Measurements from ENCODE around the gene MRPL55.

Gene MRPL55

DNA sequence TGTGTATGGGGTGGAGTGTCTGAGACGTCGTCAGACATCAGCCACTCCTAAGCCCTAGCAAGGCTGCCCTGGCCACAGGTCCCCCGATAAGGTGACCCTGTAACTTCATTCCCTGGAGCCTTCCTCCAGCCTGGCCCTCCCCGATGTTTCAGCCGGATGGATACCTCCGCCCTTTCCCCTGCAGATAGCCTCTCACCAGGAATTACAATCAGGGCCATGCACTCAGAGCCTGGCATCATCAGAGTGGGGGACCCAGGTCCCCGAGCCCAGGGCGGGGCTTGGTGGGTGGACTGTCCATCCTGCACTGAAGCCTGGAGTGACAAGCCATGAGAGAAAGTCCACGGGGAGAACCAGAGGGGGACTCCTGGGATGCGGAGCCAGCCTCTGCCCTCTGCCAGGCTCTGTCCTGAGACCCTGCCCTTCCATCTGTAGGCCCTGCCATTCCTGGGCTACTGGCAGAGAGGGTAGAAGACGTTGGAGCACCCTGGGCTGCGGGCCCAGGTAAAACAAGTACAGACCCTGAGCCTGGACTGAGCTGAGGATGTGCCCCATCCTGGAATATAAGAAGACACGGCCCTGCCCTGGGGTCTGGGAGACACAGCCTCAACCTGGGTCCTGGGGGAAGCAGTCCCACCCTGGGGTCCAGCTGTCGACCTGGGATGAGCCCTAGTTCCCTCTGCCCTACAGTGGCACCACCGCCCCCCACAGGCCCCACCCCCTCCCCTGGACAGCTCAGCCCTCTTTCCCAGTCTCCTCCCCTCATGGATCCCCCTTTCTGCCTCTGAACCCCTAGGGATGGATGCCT, 43.4 kb downstream of the MRPL55 start:
- Histone ChIP-seq H3K27me3 (ENCODE audit: insufficient read depth, poor library complexity, severe bottlenecking) (peaks cover 9% of the 10 kb centered on the region), H3K4me3 (replicated peaks; ENCODE audit: insufficient read depth, low read length) (no peak overlapping the region), H3K27ac (replicated peaks) (no peak overlapping the region)
- TF ChIP-seq SPI1 (IDR thresholded peaks at IDR 0.05; ENCODE audit: borderline replicate concordance, low read depth), result no peak
- no peak for TF ChIP-seq GABPA (IDR thresholded peaks at IDR 0.05; ENCODE audit: low read depth)
- no peak for TF ChIP-seq POLR2AphosphoS5 (IDR thresholded peaks at IDR 0.05; ENCODE audit: low read depth)
- TF ChIP-seq, protein P1, sequence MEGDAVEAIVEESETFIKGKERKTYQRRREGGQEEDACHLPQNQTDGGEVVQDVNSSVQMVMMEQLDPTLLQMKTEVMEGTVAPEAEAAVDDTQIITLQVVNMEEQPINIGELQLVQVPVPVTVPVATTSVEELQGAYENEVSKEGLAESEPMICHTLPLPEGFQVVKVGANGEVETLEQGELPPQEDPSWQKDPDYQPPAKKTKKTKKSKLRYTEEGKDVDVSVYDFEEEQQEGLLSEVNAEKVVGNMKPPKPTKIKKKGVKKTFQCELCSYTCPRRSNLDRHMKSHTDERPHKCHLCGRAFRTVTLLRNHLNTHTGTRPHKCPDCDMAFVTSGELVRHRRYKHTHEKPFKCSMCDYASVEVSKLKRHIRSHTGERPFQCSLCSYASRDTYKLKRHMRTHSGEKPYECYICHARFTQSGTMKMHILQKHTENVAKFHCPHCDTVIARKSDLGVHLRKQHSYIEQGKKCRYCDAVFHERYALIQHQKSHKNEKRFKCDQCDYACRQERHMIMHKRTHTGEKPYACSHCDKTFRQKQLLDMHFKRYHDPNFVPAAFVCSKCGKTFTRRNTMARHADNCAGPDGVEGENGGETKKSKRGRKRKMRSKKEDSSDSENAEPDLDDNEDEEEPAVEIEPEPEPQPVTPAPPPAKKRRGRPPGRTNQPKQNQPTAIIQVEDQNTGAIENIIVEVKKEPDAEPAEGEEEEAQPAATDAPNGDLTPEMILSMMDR (IDR thresholded peaks at IDR 0.05; ENCODE audit: insufficient read depth, low read length), result no peak
- TF ChIP-seq, protein P2, sequence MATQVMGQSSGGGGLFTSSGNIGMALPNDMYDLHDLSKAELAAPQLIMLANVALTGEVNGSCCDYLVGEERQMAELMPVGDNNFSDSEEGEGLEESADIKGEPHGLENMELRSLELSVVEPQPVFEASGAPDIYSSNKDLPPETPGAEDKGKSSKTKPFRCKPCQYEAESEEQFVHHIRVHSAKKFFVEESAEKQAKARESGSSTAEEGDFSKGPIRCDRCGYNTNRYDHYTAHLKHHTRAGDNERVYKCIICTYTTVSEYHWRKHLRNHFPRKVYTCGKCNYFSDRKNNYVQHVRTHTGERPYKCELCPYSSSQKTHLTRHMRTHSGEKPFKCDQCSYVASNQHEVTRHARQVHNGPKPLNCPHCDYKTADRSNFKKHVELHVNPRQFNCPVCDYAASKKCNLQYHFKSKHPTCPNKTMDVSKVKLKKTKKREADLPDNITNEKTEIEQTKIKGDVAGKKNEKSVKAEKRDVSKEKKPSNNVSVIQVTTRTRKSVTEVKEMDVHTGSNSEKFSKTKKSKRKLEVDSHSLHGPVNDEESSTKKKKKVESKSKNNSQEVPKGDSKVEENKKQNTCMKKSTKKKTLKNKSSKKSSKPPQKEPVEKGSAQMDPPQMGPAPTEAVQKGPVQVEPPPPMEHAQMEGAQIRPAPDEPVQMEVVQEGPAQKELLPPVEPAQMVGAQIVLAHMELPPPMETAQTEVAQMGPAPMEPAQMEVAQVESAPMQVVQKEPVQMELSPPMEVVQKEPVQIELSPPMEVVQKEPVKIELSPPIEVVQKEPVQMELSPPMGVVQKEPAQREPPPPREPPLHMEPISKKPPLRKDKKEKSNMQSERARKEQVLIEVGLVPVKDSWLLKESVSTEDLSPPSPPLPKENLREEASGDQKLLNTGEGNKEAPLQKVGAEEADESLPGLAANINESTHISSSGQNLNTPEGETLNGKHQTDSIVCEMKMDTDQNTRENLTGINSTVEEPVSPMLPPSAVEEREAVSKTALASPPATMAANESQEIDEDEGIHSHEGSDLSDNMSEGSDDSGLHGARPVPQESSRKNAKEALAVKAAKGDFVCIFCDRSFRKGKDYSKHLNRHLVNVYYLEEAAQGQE (IDR thresholded peaks at IDR 0.05; ENCODE audit: insufficient replicate concordance, low read depth), result no peak
- DNase-seq (ENCODE audit: low read depth in 1 of 2, low spot score in 1 of 2), result no peak

- H3K27me3 ChIP-seq (ENCODE audit: insufficient read depth, poor library complexity, severe bottlenecking), result peaks cover 17% of the 10 kb centered on the region
- DNase-seq (ENCODE audit: low read depth in 1 of 2, low spot score in 1 of 2), result no peak
- H3K4me3 ChIP-seq (replicated peaks; ENCODE audit: insufficient read depth, low read length), result no peak overlapping the region
- H3K27ac ChIP-seq (replicated peaks), result no peak overlapping the region
- TF ChIP-seq GABPA (IDR thresholded peaks at IDR 0.05; ENCODE audit: low read depth) (no peak), POLR2AphosphoS5 (IDR thresholded peaks at IDR 0.05; ENCODE audit: low read depth) (no peak), SPI1 (IDR thresholded peaks at IDR 0.05; ENCODE audit: borderline replicate concordance, low read depth) (no peak)
- TF ChIP-seq, protein P1 (IDR thresholded peaks at IDR 0.05; ENCODE audit: insufficient read depth, low read length), result no peak
- TF ChIP-seq, protein P2 (IDR thresholded peaks at IDR 0.05; ENCODE audit: insufficient replicate concordance, low read depth), result no peak
These were observed 44.2 kb downstream of the MRPL55 start for GRCh38 chr1:228064741-228065542.

- no peak for DNase-seq (ENCODE audit: low read depth in 1 of 2, low spot score in 1 of 2)
- Histone ChIP-seq H3K27ac (replicated peaks) (no peak overlapping the region), H3K4me3 (replicated peaks; ENCODE audit: insufficient read depth, low read length) (no peak overlapping the region), H3K27me3 (ENCODE audit: insufficient read depth, poor library complexity, severe bottlenecking) (peaks cover 23% of the 10 kb centered on the region)
- TF ChIP-seq POLR2AphosphoS5 (IDR thresholded peaks at IDR 0.05; ENCODE audit: low read depth) (no peak), SPI1 (IDR thresholded peaks at IDR 0.05; ENCODE audit: borderline replicate concordance, low read depth) (no peak)
- TF ChIP-seq, protein P2 (IDR thresholded peaks at IDR 0.05; ENCODE audit: insufficient replicate concordance, low read depth), result no peak
These were observed 44.8 kb downstream of the MRPL55 start for GRCh38 chr1:228064296-228064695.
